Fibroblast of the conjunctiva (primary cell): ENCODE data around the gene TMTC4.
"Not testable (repeated sequence)": the region's sequence is repeated elsewhere in the genome, so short reads cannot be mapped to it uniquely, and the experiment has no call there.

Experiments used
- DNase-seq: peaks from one replicate; pipeline ENCODE4 v3.0.0-alpha.2; 2010; ENCODE audit warnings: low read depth

Gene TMTC4

GRCh38 chr13:100674572-100674871 lies at the start of gene TMTC4:
Gene TMTC4 (minus strand): TSS chr13:100674795. CDS start chr13:100670362, 4,433 bp downstream.
- DNase-seq = no peak

GRCh38 chr13:100722517-100722916 lies 47.9 kb upstream of the TMTC4 start:
- DNase-seq = no peak

GRCh38 chr13:100721885-100722512 lies 47.4 kb upstream of the TMTC4 start:
- DNase-seq = peak; percentile 21

- no peak for DNase-seq
Measured at GRCh38 chr13:100715604-100716003, 41.0 kb upstream of the TMTC4 start.

GRCh38 chr13:100714478-100714877 lies 39.9 kb upstream of the TMTC4 start:
- no peak for DNase-seq

GRCh38 chr13:100710176-100710575 lies 35.6 kb upstream of the TMTC4 start:
- DNase-seq = no peak

GRCh38 chr13:100707818-100708740 lies 33.5 kb upstream of the TMTC4 start:
- DNase-seq = no peak

- not testable (repeated sequence) for DNase-seq
Measured at GRCh38 chr13:100698331-100698730, 23.7 kb upstream of the TMTC4 start.

GRCh38 chr13:100695509-100695773 lies 20.8 kb upstream of the TMTC4 start:
- no peak for DNase-seq

- no peak for DNase-seq
Measured at GRCh38 chr13:100694722-100695508, 20.3 kb upstream of the TMTC4 start.

GRCh38 chr13:100689191-100689590 lies 14.6 kb upstream of the TMTC4 start:
- DNase-seq = no peak

GRCh38 chr13:100680131-100680530 lies 5.5 kb upstream of the TMTC4 start:
- DNase-seq = no peak

- DNase-seq = not testable (repeated sequence)
Measured at GRCh38 chr13:100677128-100677527, 2.5 kb upstream of the TMTC4 start.

- no peak for DNase-seq
Measured at GRCh38 chr13:100675661-100676129, 1.1 kb upstream of the TMTC4 start.

- DNase-seq = peak; percentile 96
Measured at GRCh38 chr13:100674872-100675660, 471 bp upstream of the TMTC4 start.

GRCh38 chr13:100673713-100674571 lies 653 bp downstream of the TMTC4 start:
- DNase-seq = peak; percentile 59

- DNase-seq = no peak
Measured at GRCh38 chr13:100673376-100673712, 1.3 kb downstream of the TMTC4 start.

GRCh38 chr13:100671389-100672182 lies 3.0 kb downstream of the TMTC4 start:
- DNase-seq = no peak

- DNase-seq = no peak
Measured at GRCh38 chr13:100668408-100668807, 6.2 kb downstream of the TMTC4 start.

- no peak for DNase-seq
Measured at GRCh38 chr13:100667894-100668293, 6.7 kb downstream of the TMTC4 start.
